ENCODE data around the gene CCK. TPM values are rescaled to one million over a fixed set of nuclear protein-coding genes. Genes with fewer than 3 reads are reported as not detected.

The CCK gene
- total and polyA plus RNA-seq, 2 experiments from 2014 or later, result 3.1 to 4.2 TPM

GRCh38 chr3:42216302-42216701 is 49.7 kb downstream of the CCK start:
- Mint-ChIP-seq H3K27me3 (ENCODE audit: insufficient read depth, low read depth, poor library complexity) (peaks cover 3% of the 10 kb centered on the region), H3K36me3 (ENCODE audit: low read depth) (peaks cover 9% of the 10 kb centered on the region; the same call in 2 of the 3 replicates), H3K4me3 (no peak overlapping the region), H3K9me3 (no peaks in the 10 kb centered on the region), H3K4me1 (peaks cover 19% of the 10 kb centered on the region), H3K27ac (no peak overlapping the region)
- Histone ChIP-seq H3F3A (replicated peaks; ENCODE audit: low read depth) (no peaks in the 10 kb centered on the region), H3K4me1 (ENCODE audit: insufficient read depth) (no peaks in the 10 kb centered on the region), H3K27ac (ENCODE audit: low read depth) (no peak overlapping the region), H2AFZ (no peak overlapping the region), H3K36me3 (ENCODE audit: insufficient read depth) (no peaks in the 10 kb centered on the region), H3K27me3 (ENCODE audit: insufficient read depth) (no peaks in the 10 kb centered on the region), H3K4me3 (no peak overlapping the region), H4K20me1 (replicated peaks; ENCODE audit: insufficient read depth) (peaks cover 2% of the 10 kb centered on the region; the same call in 1 of the 2 replicates), H3K9me2 (ENCODE audit: insufficient read depth) (no peaks in the 10 kb centered on the region), H3K4me2 (no peak overlapping the region), H3K79me2 (replicated peaks; ENCODE audit: insufficient read depth) (no peaks in the 10 kb centered on the region)
- ATAC-seq (no peak), DNase-seq (ENCODE audit: low spot score) (no peak)
- TF ChIP-seq EZH2 (IDR thresholded peaks at IDR 0.05; ENCODE audit: low read depth, unreplicated experiment), result no peak
- no peak for TF ChIP-seq ZNF462 (CRISPR knock-in tag; IDR thresholded peaks at IDR 0.05)

- Mint-ChIP-seq H3K9me3 (no peaks in the 10 kb centered on the region), H3K27me3 (ENCODE audit: insufficient read depth, low read depth, poor library complexity) (peaks cover 4% of the 10 kb centered on the region), H3K4me1 (peaks cover 19% of the 10 kb centered on the region), H3K36me3 (ENCODE audit: low read depth) (peaks cover 11% of the 10 kb centered on the region), H3K4me3 (no peak overlapping the region), H3K27ac (no peak overlapping the region)
- no peak for ATAC-seq
- H3K4me3 ChIP-seq, result no peak overlapping the region
- H3K4me1 ChIP-seq (ENCODE audit: insufficient read depth), result no peaks in the 10 kb centered on the region
- no peak overlapping the region for H3K27ac ChIP-seq (ENCODE audit: low read depth)
- no peaks in the 10 kb centered on the region for H3K27me3 ChIP-seq (ENCODE audit: insufficient read depth)
- H3F3A ChIP-seq (replicated peaks; ENCODE audit: low read depth), result no peaks in the 10 kb centered on the region
- H3K4me2 ChIP-seq, result no peak overlapping the region
- no peaks in the 10 kb centered on the region for H3K79me2 ChIP-seq (replicated peaks; ENCODE audit: insufficient read depth)
- no peak for DNase-seq (ENCODE audit: low spot score)
- H4K20me1 ChIP-seq (replicated peaks; ENCODE audit: insufficient read depth), result 0 out of 2 replicates have a peak, but pooled peaks cover 2% of the 10 kb centered on the region
- H3K36me3 ChIP-seq (ENCODE audit: insufficient read depth), result no peaks in the 10 kb centered on the region
- H2AFZ ChIP-seq, result no peak overlapping the region
- no peaks in the 10 kb centered on the region for H3K9me2 ChIP-seq (ENCODE audit: insufficient read depth)
- no peak for TF ChIP-seq ETS1 (IDR thresholded peaks at IDR 0.05)
- TF ChIP-seq CTCF (conservative IDR thresholded peaks at IDR 0.05; ENCODE audit: low read depth in 2 of 2), result no peak
- TF ChIP-seq EZH2phosphoT487 (IDR thresholded peaks at IDR 0.05; ENCODE audit: unreplicated experiment), result no peak
- no peak for TF ChIP-seq REST (IDR thresholded peaks at IDR 0.05; ENCODE audit: unreplicated experiment)
- TF ChIP-seq POLR2AphosphoS5 (IDR thresholded peaks at IDR 0.05; ENCODE audit: low read depth), result no peak
- no peak for TF ChIP-seq NANOG (IDR thresholded peaks at IDR 0.05; ENCODE audit: borderline replicate concordance)
These were observed 51.3 kb downstream of the CCK start for GRCh38 chr3:42214565-42215283.

All from GM23338 (cell line).